ENCODE measurements around the gene EPB41L2.

GRCh38 chr6:130944486-130944885 lies 118.6 kb downstream of the EPB41L2 start:
- TF ChIP-seq CTCF (IDR thresholded peaks at IDR 0.05) (no peak), POLR2AphosphoS5 (IDR thresholded peaks at IDR 0.05) (no peak), POLR2A (IDR thresholded peaks at IDR 0.05; ENCODE audit: low read depth) (no peak), EP300 (IDR thresholded peaks at IDR 0.05) (no peak)

Measured in esophagus muscularis mucosa (tissue), 4 donors.